ENCODE data around the gene MRGPRG.

The MRGPRG gene

DNA sequence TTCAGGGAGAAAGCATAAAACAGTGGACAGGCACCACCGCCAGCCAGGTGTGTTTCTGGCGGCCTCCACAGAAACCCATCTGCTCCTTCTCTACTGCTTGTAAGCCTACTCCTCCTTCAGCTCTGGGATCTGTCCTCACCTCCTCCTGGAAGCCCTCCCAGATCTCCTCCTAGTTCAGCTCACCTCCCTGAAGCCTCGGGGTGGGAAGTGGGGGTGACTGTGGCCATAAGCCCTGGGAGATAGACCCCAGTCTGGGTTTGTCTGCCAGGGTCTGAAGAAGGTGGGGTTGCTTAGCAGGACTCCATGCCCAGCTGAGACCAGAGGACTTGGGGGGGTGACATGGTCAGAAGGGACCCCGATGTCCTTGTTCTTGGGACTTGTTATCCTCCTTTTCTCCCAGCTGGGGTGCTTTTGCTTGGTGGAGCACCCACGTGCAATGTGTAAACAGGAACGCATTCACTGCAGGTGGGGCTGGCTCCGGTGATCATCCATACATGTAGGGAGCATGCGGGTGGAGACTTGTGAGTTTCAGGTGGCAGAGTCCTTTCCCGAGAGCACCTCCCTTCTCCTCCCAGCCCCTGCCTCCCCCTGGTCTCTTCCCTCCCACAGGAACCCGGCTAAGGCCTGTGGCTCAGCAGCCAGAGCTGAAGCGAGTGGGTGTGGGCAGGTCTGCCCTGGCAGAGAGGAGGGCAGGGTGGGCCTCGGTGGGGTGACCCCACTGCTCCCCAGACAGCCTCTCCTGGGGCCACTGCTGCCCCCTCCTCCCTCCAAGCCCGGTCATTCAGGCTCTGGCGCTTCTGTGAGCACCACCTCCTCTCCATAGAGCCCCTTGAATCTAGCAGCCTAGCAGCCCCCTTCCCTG is 25.9 kb downstream of the MRGPRG start:
- DNase-seq, result no peak

GRCh38 chr11:3191586-3192324 is 26.9 kb downstream of the MRGPRG start:
- DNase-seq, result no peak

- no peak for DNase-seq
Measured at GRCh38 chr11:3190600-3190999, 28.0 kb downstream of the MRGPRG start.

GRCh38 chr11:3189886-3190583 is 28.6 kb downstream of the MRGPRG start:
- DNase-seq, result no peak

- DNase-seq, result no peak
Measured at GRCh38 chr11:3189196-3189843, 29.3 kb downstream of the MRGPRG start.

GRCh38 chr11:3188496-3189195 is 30.0 kb downstream of the MRGPRG start:
- DNase-seq, result no peak

DNA sequence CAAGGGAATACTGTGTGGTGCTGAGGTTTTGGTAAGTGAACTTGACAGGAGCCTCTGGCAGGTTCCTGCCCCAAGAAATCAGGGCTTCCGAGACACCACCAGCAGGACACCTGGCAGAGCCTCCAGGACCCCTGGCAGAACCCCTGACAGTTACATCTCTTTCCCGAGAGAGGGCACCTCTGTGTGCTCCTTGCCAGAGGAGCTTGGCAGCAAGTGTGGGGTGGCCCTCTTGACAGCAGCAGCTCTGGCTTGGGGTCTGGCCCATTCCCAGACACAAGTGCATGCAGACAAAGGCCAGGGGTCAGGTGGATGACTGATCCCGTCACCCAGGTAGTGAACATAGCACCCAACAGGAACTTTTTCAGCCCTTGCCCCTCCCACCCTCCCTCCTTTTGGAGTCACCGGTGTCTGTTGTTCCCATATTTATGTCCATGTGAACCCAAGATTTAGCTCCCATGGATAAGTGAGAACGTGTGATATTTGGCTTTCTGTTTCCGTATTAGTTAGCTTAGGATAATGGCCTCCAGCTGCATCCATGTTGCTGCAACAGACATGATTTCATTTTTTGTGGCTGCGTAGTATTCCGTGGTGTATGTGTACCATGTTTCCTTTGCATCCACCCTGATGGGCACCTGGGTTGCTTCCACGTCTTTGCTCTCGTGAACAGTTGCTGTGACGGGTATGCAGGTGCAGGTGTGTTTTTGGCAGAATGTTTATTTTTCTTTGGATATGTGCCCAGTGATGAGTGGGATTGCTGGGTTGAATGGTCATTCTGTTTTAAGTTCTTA is 32.3 kb downstream of the MRGPRG start:
- DNase-seq, result no peak

DNA sequence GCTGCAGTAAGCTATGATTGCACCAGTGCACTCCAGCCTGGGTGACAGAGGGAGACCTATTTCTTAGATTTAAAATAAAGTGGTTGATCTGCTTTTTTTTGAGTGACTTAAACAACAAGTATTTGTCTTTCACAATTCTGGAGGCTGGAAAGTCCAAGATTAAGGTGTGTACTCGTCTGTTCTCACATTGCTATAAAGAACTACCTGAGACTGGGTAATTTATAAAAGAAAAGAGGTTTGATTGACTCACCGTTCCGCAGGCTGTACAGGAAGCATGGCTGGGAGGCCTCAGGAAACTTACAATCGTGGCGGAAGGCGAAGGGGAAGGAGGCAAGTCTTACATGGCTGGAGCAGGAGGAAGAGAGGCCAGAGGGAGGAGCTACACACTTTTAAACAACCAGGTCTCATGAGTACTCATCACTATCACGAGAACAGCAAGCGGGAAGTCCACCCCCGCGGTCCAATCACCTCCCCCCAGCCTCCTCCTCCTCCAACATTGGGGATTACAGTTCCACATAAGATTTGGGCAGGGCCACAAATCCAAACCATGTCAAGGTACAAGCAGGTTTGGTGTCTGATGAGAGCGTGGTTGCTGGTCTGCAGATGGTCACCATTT is 33.8 kb downstream of the MRGPRG start:
- no peak for DNase-seq

- no peak for DNase-seq
Measured at GRCh38 chr11:3183523-3183922, 35.1 kb downstream of the MRGPRG start.

DNA sequence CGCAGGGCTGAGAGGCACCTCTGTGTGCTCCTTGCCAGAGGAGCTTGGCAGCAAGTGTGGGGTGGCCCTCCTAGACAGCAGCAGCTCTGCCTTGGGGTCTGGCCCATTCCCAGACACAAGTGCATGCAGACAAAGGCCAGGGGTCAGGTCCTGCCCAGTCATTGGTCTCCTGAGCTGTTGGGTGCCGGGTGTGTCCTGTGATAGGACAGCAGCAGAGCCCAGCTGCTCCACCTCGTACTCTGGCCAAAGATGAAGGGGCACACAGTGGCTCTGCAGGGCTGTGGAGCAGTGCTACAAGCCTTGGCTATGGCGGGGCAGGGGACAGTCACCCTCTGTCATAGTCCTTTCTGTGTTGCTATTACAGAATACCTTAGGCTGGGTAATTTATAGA is 36.2 kb downstream of the MRGPRG start:
- DNase-seq, result no peak

- no peak for DNase-seq
Measured at GRCh38 chr11:3181725-3182461, 36.7 kb downstream of the MRGPRG start.

DNA sequence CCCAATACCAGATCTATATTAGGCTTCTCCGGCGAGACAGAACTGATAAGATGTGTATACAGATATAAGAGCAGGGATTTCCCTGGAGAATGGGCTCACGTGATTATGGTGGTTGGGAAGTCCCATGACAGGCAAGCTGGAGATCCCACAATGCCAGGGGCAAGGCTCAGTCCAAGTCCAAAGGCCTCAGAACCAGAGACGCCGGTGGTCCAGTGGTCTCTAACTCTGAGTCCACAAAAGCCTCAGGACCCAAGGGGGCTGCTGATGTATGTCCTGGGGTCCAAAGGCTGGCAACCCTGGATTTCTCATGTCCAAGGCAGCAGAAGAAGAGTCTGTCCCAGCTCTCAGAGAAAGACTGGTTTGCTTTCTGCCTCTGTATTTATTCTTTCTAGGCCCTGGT is 37.7 kb downstream of the MRGPRG start:
- DNase-seq, result no peak

GRCh38 chr11:3178349-3178748 is 40.3 kb downstream of the MRGPRG start:
- DNase-seq, result no peak

GRCh38 chr11:3177931-3178330 is 40.7 kb downstream of the MRGPRG start:
- DNase-seq, result no peak

DNA sequence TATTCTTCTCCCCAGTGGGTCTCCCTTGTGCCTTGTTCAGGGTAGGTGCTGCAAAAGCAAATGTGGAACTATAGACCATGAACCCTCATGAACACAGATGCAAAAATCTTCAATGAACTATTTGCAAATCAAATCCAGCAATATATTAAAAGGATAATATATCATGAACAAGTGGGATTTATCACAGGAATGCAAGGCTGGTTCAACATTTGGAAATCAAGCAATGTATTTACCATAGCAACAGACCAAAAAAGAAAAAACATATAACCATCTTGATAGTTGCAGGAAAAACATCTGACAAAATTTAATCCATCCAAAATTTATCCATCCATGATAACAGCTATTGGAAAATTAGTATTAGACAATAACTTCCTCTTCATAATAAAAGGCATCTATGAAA is 42.1 kb downstream of the MRGPRG start:
- no peak for DNase-seq

- no peak for DNase-seq
Measured at GRCh38 chr11:3175194-3175593, 43.4 kb downstream of the MRGPRG start.

DNA sequence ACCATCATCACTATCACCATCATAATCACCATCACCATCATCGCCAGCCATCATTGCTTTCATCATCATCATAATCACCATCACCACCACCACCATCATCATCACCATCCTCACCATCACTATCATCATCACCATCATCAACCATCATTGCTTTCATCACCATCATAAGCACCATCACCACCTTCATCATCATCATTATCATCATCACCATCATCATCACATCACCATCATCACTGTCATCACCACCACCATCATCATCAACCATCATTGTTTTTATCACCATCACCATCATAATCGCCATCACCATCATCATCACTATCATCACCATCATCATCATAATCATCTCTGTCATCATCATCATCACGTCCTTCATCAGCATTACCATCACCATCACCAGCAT is 44.2 kb downstream of the MRGPRG start:
- DNase-seq, result no peak

- no peak for DNase-seq
Measured at GRCh38 chr11:3173795-3174194, 44.8 kb downstream of the MRGPRG start.

DNA sequence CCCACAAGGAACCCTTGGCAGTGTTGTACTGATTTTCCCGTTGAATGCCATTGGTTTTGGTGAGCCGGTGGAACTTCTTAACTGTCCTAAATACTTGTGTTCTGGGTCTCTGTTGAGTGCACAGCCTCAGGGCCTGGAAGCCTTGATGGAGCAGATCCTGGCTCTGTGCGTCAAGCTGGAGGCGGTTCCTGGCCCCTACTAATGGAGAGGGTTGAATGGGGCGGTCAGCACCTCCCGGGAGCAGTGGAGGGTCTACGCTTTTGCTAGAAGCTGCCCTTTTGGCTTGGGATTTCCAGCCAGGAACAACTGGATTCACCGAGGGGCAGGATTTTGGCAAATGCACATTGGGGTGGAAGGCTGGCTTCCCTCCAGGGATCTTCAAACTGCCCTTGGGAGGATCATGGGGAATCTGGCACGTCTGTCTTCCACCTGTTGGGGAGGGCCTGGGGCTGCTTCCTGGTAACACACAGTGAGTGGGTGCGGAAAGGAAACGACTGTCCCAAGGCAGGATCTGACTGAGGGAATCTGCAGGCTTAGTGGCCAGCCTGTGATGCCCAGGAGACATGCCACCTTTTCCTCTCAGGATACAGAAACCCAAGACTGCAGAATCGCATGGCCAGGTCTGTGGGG is 46.6 kb downstream of the MRGPRG start:
- no peak for DNase-seq
